RWPE2 (cell line): ENCODE results near the gene POC1B.

ENCODE experiments used
- ATAC-seq: fragments of 200-7000 bp; cut with Tn5 transposase; 3 replicates; pipeline ENCODE4 v1.9.1; 2021; ENCODE audit warnings: low read depth
- DNase-seq: peaks from one replicate; pipeline ENCODE4 v3.0.0-alpha.2; 2020; ENCODE audit warnings: low spot score
- H3K27ac ChIP-seq: fragments of 450-650 bp; 2 replicates; pipeline ENCODE4 v1.5.1; 2017; ENCODE audit warnings: mild to moderate bottlenecking; ENCODE audit not compliant: poor library complexity, severe bottlenecking
- H3K27me3 ChIP-seq: fragments of 250-450 bp; sonication (Bioruptor Pico); 2 replicates; pipeline ENCODE4 v1.5.1; 2021; ENCODE audit warnings: mild to moderate bottlenecking, moderate library complexity; ENCODE audit not compliant: insufficient read depth, poor library complexity, severe bottlenecking
- H3K36me3 ChIP-seq: fragments of 250-450 bp; sonication (Bioruptor Pico); 2 replicates; pipeline ENCODE4 v1.5.1; 2020; ENCODE audit warnings: low read depth, mild to moderate bottlenecking, moderate library complexity
- H3K4me1 ChIP-seq: fragments of 250-450 bp; sonication (Bioruptor Pico); 2 replicates; pipeline ENCODE4 v1.5.1; 2021; ENCODE audit warnings: mild to moderate bottlenecking, moderate library complexity; ENCODE audit not compliant: insufficient read depth, poor library complexity, severe bottlenecking
- H3K4me3 ChIP-seq: fragments of 250-450 bp; sonication (Bioruptor Pico); 2 replicates; pipeline ENCODE4 v1.5.1; 2021; ENCODE audit warnings: mild to moderate bottlenecking, moderate library complexity; ENCODE audit not compliant: severe bottlenecking
- H3K9me3 ChIP-seq: fragments of 250-450 bp; sonication (Bioruptor Pico); 2 replicates; pipeline ENCODE4 v1.5.1; 2021; ENCODE audit warnings: mild to moderate bottlenecking, moderate library complexity; ENCODE audit not compliant: severe bottlenecking
- CTCF ChIP-seq: fragments of 450-650 bp; IDR thresholded peaks from one replicate; pipeline ENCODE4 v1.5.1; 2017; ENCODE audit warnings: mild to moderate bottlenecking, moderate library complexity; ENCODE audit not compliant: poor library complexity, severe bottlenecking

The POC1B gene

DNA sequence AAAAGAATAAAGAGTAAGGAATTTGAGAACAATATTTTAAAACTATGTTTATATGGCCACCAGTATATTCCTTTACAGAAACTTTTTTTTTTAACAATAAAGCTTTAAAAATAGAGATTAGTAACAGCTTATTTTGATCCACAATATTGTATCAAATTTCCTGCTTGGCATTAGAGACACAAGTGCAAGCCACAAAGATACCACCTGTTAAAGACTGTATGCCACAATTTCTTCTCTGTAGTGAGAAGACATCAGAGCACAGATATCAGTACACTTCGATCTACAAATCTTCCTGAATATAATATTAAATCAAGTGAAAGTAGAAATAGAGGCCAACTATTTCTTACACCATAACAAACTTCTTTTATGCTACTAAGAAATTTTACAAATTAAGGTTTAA lies 69.3 kb downstream of the POC1B start:
- H3K36me3 ChIP-seq: peaks cover 20% of the 10 kb centered on the region
- H3K4me3 ChIP-seq: no peak overlapping the region
- H3K9me3 ChIP-seq: no peaks in the 10 kb centered on the region
- no peaks in the 10 kb centered on the region for H3K27me3 ChIP-seq
- H3K4me1 ChIP-seq: peaks cover 43% of the 10 kb centered on the region
- no peak for TF ChIP-seq CTCF
- DNase-seq (no peak), ATAC-seq (no peak)
- no peak overlapping the region for H3K27ac ChIP-seq

GRCh38 chr12:89454080-89454848 lies 71.6 kb downstream of the POC1B start:
- TF ChIP-seq CTCF: no peak
- ATAC-seq (no peak), DNase-seq (no peak)
- peaks cover 14% of the 10 kb centered on the region for H3K36me3 ChIP-seq
- peaks cover 38% of the 10 kb centered on the region for H3K4me1 ChIP-seq
- H3K9me3 ChIP-seq: no peaks in the 10 kb centered on the region
- H3K27me3 ChIP-seq: no peaks in the 10 kb centered on the region
- H3K4me3 ChIP-seq: no peak overlapping the region
- peak overlapping the region; percentile 68 for H3K27ac ChIP-seq

DNA sequence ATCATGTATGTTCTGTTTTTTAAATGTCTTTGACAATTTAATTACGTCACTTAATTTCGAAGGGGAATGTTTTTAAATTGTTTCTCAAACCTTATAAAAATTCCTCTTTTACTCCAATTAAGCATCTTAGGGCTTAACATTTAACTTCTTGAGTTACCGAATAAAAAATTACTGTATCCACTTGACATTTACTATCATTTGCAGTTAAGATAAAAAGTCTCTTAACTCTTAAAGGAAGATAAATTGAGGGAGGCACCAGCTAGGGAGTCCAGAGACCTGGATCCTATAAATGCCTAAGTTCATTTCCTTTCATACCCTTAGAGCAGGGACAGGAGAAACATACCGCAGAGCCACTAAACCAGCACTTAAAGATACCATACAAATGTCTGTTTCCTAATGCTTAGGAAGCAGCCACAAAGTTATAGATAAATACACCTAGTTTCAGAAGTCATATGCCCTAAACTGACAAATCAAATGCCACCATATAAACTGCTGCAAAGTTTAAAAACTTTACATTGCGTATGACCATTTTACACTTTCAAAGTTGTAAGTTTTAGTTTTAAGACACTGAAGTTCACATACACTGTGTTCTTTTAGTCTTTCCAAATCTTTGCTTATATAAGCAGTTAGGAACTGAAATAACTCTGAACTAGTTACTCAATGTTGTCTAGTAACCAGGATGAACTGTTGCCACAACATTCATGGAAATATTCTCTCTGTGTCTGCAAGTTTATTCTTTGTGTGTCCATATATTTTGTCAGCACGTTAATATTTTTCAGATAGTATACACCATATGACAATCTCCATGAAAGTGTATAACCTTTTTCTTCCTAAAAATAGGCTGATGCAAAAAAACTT lies 72.5 kb downstream of the POC1B start:
- H3K4me1 ChIP-seq: peaks cover 38% of the 10 kb centered on the region
- H3K9me3 ChIP-seq: no peaks in the 10 kb centered on the region
- DNase-seq (no peak), ATAC-seq (peak; percentile 48; the same call in 2 of the 3 replicates)
- peaks cover 9% of the 10 kb centered on the region for H3K36me3 ChIP-seq
- no peaks in the 10 kb centered on the region for H3K27me3 ChIP-seq
- H3K4me3 ChIP-seq: no peak overlapping the region
- H3K27ac ChIP-seq: peak overlapping the region; percentile 68
- TF ChIP-seq CTCF: no peak

- TF ChIP-seq CTCF: no peak
- Histone ChIP-seq H3K36me3 (peaks cover 6% of the 10 kb centered on the region), H3K9me3 (no peaks in the 10 kb centered on the region), H3K4me3 (no peak overlapping the region), H3K27ac (peak overlapping the region; percentile 68), H3K27me3 (no peaks in the 10 kb centered on the region), H3K4me1 (peaks cover 38% of the 10 kb centered on the region)
- peak; percentile 62 for ATAC-seq
- no peak for DNase-seq
Measured at GRCh38 chr12:89451841-89452251, 74.0 kb downstream of the POC1B start.
